IMR-90 (cell line): ENCODE measurements around the gene ACTR3C.
"Not testable (repeated sequence)": the region's sequence is repeated elsewhere in the genome, so short reads cannot be mapped to it uniquely, and the experiment has no call there.

Experiments used
- BHLHE40 ChIP-seq: fragments of 150-350 bp; IDR thresholded peaks from 2 replicates; pipeline ENCODE4 v1.6.1; 2016; ENCODE audit warnings: mild to moderate bottlenecking, low read depth, low read length
- CEBPB ChIP-seq: IDR thresholded peaks from 2 replicates; pipeline ENCODE4 v1.6.1; 2012; ENCODE audit warnings: low read depth, low read length, improper control_type of control experiment
- CHD1 ChIP-seq: IDR thresholded peaks from 2 replicates; pipeline ENCODE4 v1.6.1; 2012; ENCODE audit warnings: low read depth, low read length, improper control_type of control experiment
- CTCF ChIP-seq: conservative IDR thresholded peaks from 2 replicates; pipeline ENCODE4 v1.5.1; 2012; ENCODE audit warnings: mild to moderate bottlenecking, low read depth, low read length, improper control_type of control experiment
- ELK1 ChIP-seq: fragments of 150-350 bp; IDR thresholded peaks from 2 replicates; pipeline ENCODE4 v1.6.1; 2016; ENCODE audit warnings: low read depth, mild to moderate bottlenecking, low read length, moderate library complexity, borderline replicate concordance
- POLR2A ChIP-seq: IDR thresholded peaks from 2 replicates; pipeline ENCODE4 v1.6.1; 2012; ENCODE audit warnings: mild to moderate bottlenecking, low read depth, low read length
- RAD21 ChIP-seq: IDR thresholded peaks from 2 replicates; pipeline ENCODE4 v1.6.1; 2012; ENCODE audit warnings: low read length, improper control_type of control experiment
- RFX5 ChIP-seq: IDR thresholded peaks from 2 replicates; pipeline ENCODE4 v1.8.0; 2012; ENCODE audit warnings: low read depth, mild to moderate bottlenecking, low read length, moderate library complexity
- SMC3 ChIP-seq: fragments of 150-350 bp; IDR thresholded peaks from 2 replicates; pipeline ENCODE4 v1.6.1; 2016; ENCODE audit warnings: low read depth, mild to moderate bottlenecking, antibody characterized with exemption, low read length, moderate library complexity
- USF2 ChIP-seq: fragments of 150-350 bp; IDR thresholded peaks from 2 replicates; pipeline ENCODE4 v1.6.1; 2017; ENCODE audit warnings: mild to moderate bottlenecking, antibody characterized with exemption, low read length, low read depth

- not testable (repeated sequence) for TF ChIP-seq CTCF, RFX5, SMC3, POLR2A, CEBPB, RAD21, BHLHE40, CHD1, USF2, ELK1
These were observed 27.7 kb downstream of the ACTR3C start for GRCh38 chr7:150295614-150296013.
